Activated B cell treated with CpG ODN at 0.5 μM for 24 hours (primary cell): ENCODE data around the gene USP32. TPM values are rescaled to one million over a fixed set of nuclear protein-coding genes. Genes with fewer than 3 reads are reported as not detected.

Experiments used
- ATAC-seq: fragments of 200-7000 bp; cut with Tn5 transposase; one replicate; pipeline ENCODE4 v1.10.0; 2021; ENCODE audit warnings: low read depth, mild to moderate bottlenecking, moderate library complexity
- CTCF ChIA-PET: fragments of 350-600 bp; sonication (Branson Sonifier 250); formaldehyde crosslinking; loops from one replicate; lab custom pipeline; 2021; ENCODE audit warnings: antibody characterized with exemption; lab: Charles Lee
- POLR2A ChIA-PET: fragments of 350-600 bp; sonication (Branson Sonifier 250); formaldehyde crosslinking; loops from one replicate; lab custom pipeline; 2021; ENCODE audit warnings: antibody characterized with exemption; lab: Charles Lee
- DNase-seq: peaks from one replicate; pipeline ENCODE4 v3.0.0; 2022
- H3K27ac Mint-ChIP-seq: one replicate; pipeline ENCODE4 v1.8.0; 2020; ENCODE audit warnings: mixed read lengths
- H3K27me3 Mint-ChIP-seq: one replicate; pipeline ENCODE4 v1.8.0; 2021; ENCODE audit warnings: mixed read lengths
- H3K36me3 Mint-ChIP-seq: one replicate; pipeline ENCODE4 v1.8.0; 2021; ENCODE audit warnings: low read depth, mixed read lengths
- H3K4me1 Mint-ChIP-seq: one replicate; pipeline ENCODE4 v1.8.0; 2021; ENCODE audit warnings: mixed read lengths
- H3K4me3 Mint-ChIP-seq: one replicate; pipeline ENCODE4 v1.8.0; 2020; ENCODE audit warnings: mild to moderate bottlenecking, mixed read lengths
- H3K9me3 Mint-ChIP-seq: one replicate; pipeline ENCODE4 v1.8.0; 2020; ENCODE audit warnings: mixed read lengths
- CTCF ChIP-seq: fragments of 200-600 bp; IDR thresholded peaks from one replicate; pipeline ENCODE4 v1.8.0; 2022; ENCODE audit warnings: antibody characterized with exemption, mild to moderate bottlenecking
- intact Hi-C: fragments of 100-400 bp; cut with micrococcal nuclease; formaldehyde crosslinking; loops from one replicate; pipeline ENCODE4 v1.15.1; 2024
- total RNA-seq: library from RNA; stranded (reverse); gene quantifications from 2 replicates; pipeline ENCODE4 v1.2.3, GENCODE V29; 2022

Gene USP32
- total RNA-seq, 1 donor from 2014 or later: 59.2 TPM

GRCh38 chr17:60155427-60155814 is 236.5 kb downstream of the USP32 start:
- H3K4me1 Mint-ChIP-seq: peaks cover 11% of the 10 kb centered on the region
- H3K9me3 Mint-ChIP-seq: no peaks in the 10 kb centered on the region
- DNase-seq: no peak
- ChIA-PET POLR2A (no interaction called here), CTCF (no interaction called here)
- intact Hi-C loops: no loop called here
- no peaks in the 10 kb centered on the region for H3K36me3 Mint-ChIP-seq
- TF ChIP-seq CTCF: no peak
- no peak overlapping the region for H3K4me3 Mint-ChIP-seq
- H3K27me3 Mint-ChIP-seq: peaks cover 49% of the 10 kb centered on the region
- no peak overlapping the region for H3K27ac Mint-ChIP-seq
- no peak for ATAC-seq

- Mint-ChIP-seq H3K9me3 (no peaks in the 10 kb centered on the region), H3K36me3 (no peaks in the 10 kb centered on the region), H3K27ac (no peak overlapping the region), H3K4me3 (no peak overlapping the region), H3K27me3 (peaks cover 44% of the 10 kb centered on the region), H3K4me1 (peaks cover 14% of the 10 kb centered on the region)
- POLR2A ChIA-PET: no interaction called here
- CTCF ChIA-PET: no interaction called here
- no peak for DNase-seq
- no peak for TF ChIP-seq CTCF
- ATAC-seq: no peak
- intact Hi-C loops: no loop called here
These were observed 237.1 kb downstream of the USP32 start for GRCh38 chr17:60154616-60155426.

GRCh38 chr17:60153606-60154390 is 238.1 kb downstream of the USP32 start:
- Mint-ChIP-seq H3K36me3 (no peaks in the 10 kb centered on the region), H3K27ac (no peak overlapping the region), H3K4me1 (peaks cover 18% of the 10 kb centered on the region), H3K4me3 (no peak overlapping the region), H3K9me3 (no peaks in the 10 kb centered on the region), H3K27me3 (peaks cover 47% of the 10 kb centered on the region)
- intact Hi-C loops: no loop called here
- no peak for DNase-seq
- ATAC-seq: no peak
- TF ChIP-seq CTCF: no peak
- ChIA-PET POLR2A (no interaction called here), CTCF (interaction anchor here (0.8 kb wide), 1 partner anchor 10 kb away, joined by 3 read pairs; no protein-coding TSS in a partner anchor)

- POLR2A ChIA-PET: interaction anchor here (0.9 kb wide), 1 partner anchor 10 kb away, joined by 3 read pairs; no protein-coding TSS in a partner anchor
- CTCF ChIA-PET: interaction anchor here (1.6 kb wide), 1 partner anchor 9 kb away, joined by 5 read pairs; no protein-coding TSS in a partner anchor
- no peak for TF ChIP-seq CTCF
- no peaks in the 10 kb centered on the region for H3K9me3 Mint-ChIP-seq
- no peak overlapping the region for H3K4me3 Mint-ChIP-seq
- no peaks in the 10 kb centered on the region for H3K36me3 Mint-ChIP-seq
- ATAC-seq (peak; percentile 47), DNase-seq (no peak)
- no peak overlapping the region for H3K27ac Mint-ChIP-seq
- peaks cover 20% of the 10 kb centered on the region for H3K4me1 Mint-ChIP-seq
- intact Hi-C loops: no loop called here
- peaks cover 60% of the 10 kb centered on the region for H3K27me3 Mint-ChIP-seq
These were observed 240.6 kb downstream of the USP32 start for GRCh38 chr17:60151355-60151754.
